ENCODE results near the gene GARNL3. TPM values are rescaled to one million over a fixed set of nuclear protein-coding genes. Genes with fewer than 3 reads are reported as not detected.

GARNL3 gene
- total and polyA plus RNA-seq, 2 donors (not counting 3 experiments of a cell fraction or from before 2014, with no cell fraction given): 1.4 to 8.3 TPM

DNA sequence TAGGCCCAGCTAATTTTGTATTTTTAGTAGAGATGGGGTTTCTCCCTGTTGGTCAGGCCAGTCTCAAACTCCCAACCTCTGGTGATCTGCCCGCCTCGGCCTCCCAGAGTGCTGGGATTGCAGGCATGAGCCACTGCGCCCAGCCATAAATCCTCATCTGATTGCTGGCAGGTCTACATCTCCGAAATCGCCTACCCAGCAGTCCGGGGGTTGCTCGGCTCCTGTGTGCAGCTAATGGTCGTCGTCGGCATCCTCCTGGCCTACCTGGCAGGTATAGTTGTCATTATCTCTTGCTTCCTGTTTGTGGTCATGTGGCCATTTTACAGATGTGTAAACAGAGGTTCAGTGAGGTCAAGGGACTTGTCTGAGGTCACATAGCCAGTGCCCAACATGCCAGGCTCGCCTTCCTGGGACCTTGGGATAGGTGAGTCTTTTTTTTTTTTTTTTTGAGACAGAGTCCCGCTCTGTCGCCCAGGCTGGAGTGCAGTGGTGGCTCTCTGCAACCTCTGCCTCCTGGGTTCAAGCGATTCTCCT is 135.2 kb downstream of the GARNL3 start:
- intact Hi-C loops (cut with micrococcal nuclease) (no loop called here), dilution Hi-C loops (cut with MboI; ENCODE audit: extremely low pct_ligation_motif_present, low sequenced_read_pairs) (no loop called here)
- CTCF ChIA-PET: interaction anchor here (1.1 to 3.5 kb wide), 5 partner anchors 18 to 185 kb away, joined by 3 to 17 read pairs (median 4); partner anchors contain the start of gene ZNF79
- Histone ChIP-seq H3K4me1 (ENCODE audit: control insufficient read depth, extremely low read depth, insufficient read depth, low read length) (peaks cover 9% of the 10 kb centered on the region), H3K9ac (replicated peaks; ENCODE audit: extremely low read depth, insufficient read depth, low read length) (no peak overlapping the region), H3K27me3 (ENCODE audit: control insufficient read depth in 2 of 2, insufficient read depth in 2 of 2, low read length in 2 of 2) (peaks cover 2 to 4% of the 10 kb centered on the region in 2 experiments), H3K9me1 (replicated peaks; ENCODE audit: control insufficient read depth, extremely low read depth, insufficient read depth, low read length) (no peaks in the 10 kb centered on the region), H4K20me1 (replicated peaks; ENCODE audit: control insufficient read depth, extremely low read depth, insufficient read depth, low read length) (no peaks in the 10 kb centered on the region), H3K4me3 (replicated peaks in 1 of 3; ENCODE audit: insufficient read depth in 1 of 3, low read depth in 1 of 3, low read length in 3 of 3) (no peak overlapping the region), H3K4me2 (ENCODE audit: insufficient read depth, low read length) (no peak overlapping the region), H3K36me3 (ENCODE audit: control insufficient read depth in 2 of 2, extremely low read depth in 1 of 2, insufficient read depth in 2 of 2, low read length in 2 of 2) (peaks cover 2 to 3% of the 10 kb centered on the region in 2 experiments), H2AFZ (ENCODE audit: low read depth, low read length) (no peak overlapping the region), H3K9me3 (replicated peaks; ENCODE audit: control insufficient read depth, insufficient read depth, low read length) (no peaks in the 10 kb centered on the region), H3K79me2 (ENCODE audit: control insufficient read depth, insufficient read depth, low read length) (no peaks in the 10 kb centered on the region), H3K27ac (ENCODE audit: insufficient read depth, low read depth, low read length) (no peak overlapping the region)
- FAIRE-seq (no peak), DNase-seq (ENCODE audit: low read depth, low spot score) (no peak)
- TF ChIP-seq POLR2A (IDR thresholded peaks at IDR 0.05; ENCODE audit: low read depth, low read length): no peak
- no peak for TF ChIP-seq EZH2 (IDR thresholded peaks at IDR 0.05; ENCODE audit: borderline replicate concordance, low read depth, low read length, severe bottlenecking)
- TF ChIP-seq, protein P1, sequence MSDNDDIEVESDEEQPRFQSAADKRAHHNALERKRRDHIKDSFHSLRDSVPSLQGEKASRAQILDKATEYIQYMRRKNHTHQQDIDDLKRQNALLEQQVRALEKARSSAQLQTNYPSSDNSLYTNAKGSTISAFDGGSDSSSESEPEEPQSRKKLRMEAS (IDR thresholded peaks at IDR 0.05; ENCODE audit: insufficient read depth, insufficient read length): no peak
- TF ChIP-seq GATA2 (IDR thresholded peaks at IDR 0.05; ENCODE audit: insufficient read depth, insufficient read length, low read depth, low read length): no peak
- TF ChIP-seq POLR2AphosphoS5 (IDR thresholded peaks at IDR 0.05; ENCODE audit: insufficient read depth, low read depth, low read length): no peak
- no peak for TF ChIP-seq MYC (IDR thresholded peaks at IDR 0.05; ENCODE audit: low read depth, low read length)
- TF ChIP-seq JUN (IDR thresholded peaks at IDR 0.05; ENCODE audit: borderline replicate concordance, insufficient read depth, insufficient read length, low read depth): no peak
- TF ChIP-seq FOS (IDR thresholded peaks at IDR 0.05; ENCODE audit: borderline replicate concordance, insufficient read depth, low read length): no peak
- TF ChIP-seq, protein P2, sequence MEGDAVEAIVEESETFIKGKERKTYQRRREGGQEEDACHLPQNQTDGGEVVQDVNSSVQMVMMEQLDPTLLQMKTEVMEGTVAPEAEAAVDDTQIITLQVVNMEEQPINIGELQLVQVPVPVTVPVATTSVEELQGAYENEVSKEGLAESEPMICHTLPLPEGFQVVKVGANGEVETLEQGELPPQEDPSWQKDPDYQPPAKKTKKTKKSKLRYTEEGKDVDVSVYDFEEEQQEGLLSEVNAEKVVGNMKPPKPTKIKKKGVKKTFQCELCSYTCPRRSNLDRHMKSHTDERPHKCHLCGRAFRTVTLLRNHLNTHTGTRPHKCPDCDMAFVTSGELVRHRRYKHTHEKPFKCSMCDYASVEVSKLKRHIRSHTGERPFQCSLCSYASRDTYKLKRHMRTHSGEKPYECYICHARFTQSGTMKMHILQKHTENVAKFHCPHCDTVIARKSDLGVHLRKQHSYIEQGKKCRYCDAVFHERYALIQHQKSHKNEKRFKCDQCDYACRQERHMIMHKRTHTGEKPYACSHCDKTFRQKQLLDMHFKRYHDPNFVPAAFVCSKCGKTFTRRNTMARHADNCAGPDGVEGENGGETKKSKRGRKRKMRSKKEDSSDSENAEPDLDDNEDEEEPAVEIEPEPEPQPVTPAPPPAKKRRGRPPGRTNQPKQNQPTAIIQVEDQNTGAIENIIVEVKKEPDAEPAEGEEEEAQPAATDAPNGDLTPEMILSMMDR (IDR thresholded peaks at IDR 0.05; ENCODE audit: extremely low read depth in 1 of 2, insufficient read depth in 1 of 2, low read depth in 1 of 2, low read length in 2 of 2): no peak
- POLR2A ChIA-PET: no interaction called here
- no TSS peak for BruUV-seq (replicated peaks)
